Measurements from ENCODE around the gene TNS3.
"Not testable (repeated sequence)": the region's sequence is repeated elsewhere in the genome, so short reads cannot be mapped to it uniquely, and the experiment has no call there.

Gene TNS3

GRCh38 chr7:47602272-47603004 lies 20.5 kb upstream of the TNS3 start:
- DNase-seq: no peak

GRCh38 chr7:47601881-47602249 lies 20.0 kb upstream of the TNS3 start:
- DNase-seq: no peak

- no peak for DNase-seq
Measured at GRCh38 chr7:47601119-47601880, 19.4 kb upstream of the TNS3 start.

- no peak for DNase-seq
Measured at GRCh38 chr7:47600199-47601118, 18.5 kb upstream of the TNS3 start.

- DNase-seq: no peak
Measured at GRCh38 chr7:47597379-47597778, 15.5 kb upstream of the TNS3 start.

- DNase-seq: no peak
Measured at GRCh38 chr7:47596502-47597202, 14.7 kb upstream of the TNS3 start.

GRCh38 chr7:47594406-47594805 lies 12.5 kb upstream of the TNS3 start:
- DNase-seq: no peak

- DNase-seq: no peak
Measured at GRCh38 chr7:47591655-47592572, 10.0 kb upstream of the TNS3 start.

GRCh38 chr7:47591089-47591654 lies 9.3 kb upstream of the TNS3 start:
- no peak for DNase-seq

GRCh38 chr7:47590215-47590614 lies 8.3 kb upstream of the TNS3 start:
- DNase-seq: not testable (repeated sequence)

GRCh38 chr7:47588704-47589225 lies 6.9 kb upstream of the TNS3 start:
- DNase-seq: no peak

GRCh38 chr7:47587976-47588375 lies 6.1 kb upstream of the TNS3 start:
- no peak for DNase-seq

- no peak for DNase-seq
Measured at GRCh38 chr7:47587351-47587750, 5.4 kb upstream of the TNS3 start.

- DNase-seq: no peak
Measured at GRCh38 chr7:47586925-47587324, 5.0 kb upstream of the TNS3 start.

- not testable (repeated sequence) for DNase-seq
Measured at GRCh38 chr7:47586161-47586670, 4.3 kb upstream of the TNS3 start.

GRCh38 chr7:47584536-47584895 lies 2.6 kb upstream of the TNS3 start:
- DNase-seq: no peak

GRCh38 chr7:47583739-47584535 lies 2.0 kb upstream of the TNS3 start:
- DNase-seq: no peak

GRCh38 chr7:47582764-47583738 lies 1.1 kb upstream of the TNS3 start:
- no peak for DNase-seq

GRCh38 chr7:47581438-47581803 lies 490 bp downstream of the TNS3 start:
- no peak for DNase-seq

All from effector CD4-positive, alpha-beta T cell (primary cell).